EH (cell line): Measurements from ENCODE around the gene MYBPC2.
A peak's percentile ranks its signal among the peaks of the same experiment; 100 is the strongest.

ENCODE experiments used
- DNase-seq: peaks from one replicate; pipeline ENCODE4 v3.0.0-alpha.2; 2015; ENCODE audit warnings: low read depth

The MYBPC2 gene

DNA sequence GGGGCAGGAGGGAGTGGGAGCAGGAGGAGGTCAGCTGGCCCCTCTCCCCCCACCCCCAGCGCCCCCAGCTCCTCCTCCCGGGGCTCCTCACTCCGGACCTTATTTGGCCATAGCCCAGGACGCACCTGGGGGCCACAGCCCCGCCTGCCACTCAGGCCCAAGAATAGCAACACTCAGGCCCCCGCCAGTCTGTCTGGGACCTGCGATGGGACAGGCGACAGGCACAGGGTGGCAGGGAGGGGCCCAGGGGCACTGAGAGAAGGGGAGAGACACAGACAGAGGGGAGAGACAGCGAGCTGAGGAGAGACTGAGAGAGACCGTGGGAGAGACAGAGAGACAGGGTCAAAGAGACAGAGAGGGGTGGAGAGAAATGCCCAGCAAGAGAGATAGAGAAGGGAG is 68.1 kb downstream of the MYBPC2 start:
- DNase-seq, result no peak

DNA sequence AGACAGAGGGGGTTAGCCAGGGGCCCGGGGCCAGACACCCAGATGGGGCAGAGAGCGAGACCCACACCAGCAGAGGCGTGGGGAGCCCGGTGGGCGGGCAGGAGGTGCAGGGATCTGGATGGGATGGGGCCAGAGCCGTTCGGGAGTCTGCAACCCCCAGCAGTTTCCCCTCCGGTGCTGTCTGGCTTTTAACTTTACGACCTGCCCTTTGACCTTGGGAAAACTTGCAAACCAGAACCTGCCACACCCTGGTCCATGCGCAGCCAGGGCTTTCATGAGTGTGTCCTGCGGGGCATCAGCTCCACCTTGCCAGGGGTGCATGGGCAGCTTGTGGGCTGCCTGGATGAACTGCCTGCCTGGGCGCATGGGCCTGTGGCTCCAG is 68.5 kb downstream of the MYBPC2 start:
- DNase-seq, result no peak

DNA sequence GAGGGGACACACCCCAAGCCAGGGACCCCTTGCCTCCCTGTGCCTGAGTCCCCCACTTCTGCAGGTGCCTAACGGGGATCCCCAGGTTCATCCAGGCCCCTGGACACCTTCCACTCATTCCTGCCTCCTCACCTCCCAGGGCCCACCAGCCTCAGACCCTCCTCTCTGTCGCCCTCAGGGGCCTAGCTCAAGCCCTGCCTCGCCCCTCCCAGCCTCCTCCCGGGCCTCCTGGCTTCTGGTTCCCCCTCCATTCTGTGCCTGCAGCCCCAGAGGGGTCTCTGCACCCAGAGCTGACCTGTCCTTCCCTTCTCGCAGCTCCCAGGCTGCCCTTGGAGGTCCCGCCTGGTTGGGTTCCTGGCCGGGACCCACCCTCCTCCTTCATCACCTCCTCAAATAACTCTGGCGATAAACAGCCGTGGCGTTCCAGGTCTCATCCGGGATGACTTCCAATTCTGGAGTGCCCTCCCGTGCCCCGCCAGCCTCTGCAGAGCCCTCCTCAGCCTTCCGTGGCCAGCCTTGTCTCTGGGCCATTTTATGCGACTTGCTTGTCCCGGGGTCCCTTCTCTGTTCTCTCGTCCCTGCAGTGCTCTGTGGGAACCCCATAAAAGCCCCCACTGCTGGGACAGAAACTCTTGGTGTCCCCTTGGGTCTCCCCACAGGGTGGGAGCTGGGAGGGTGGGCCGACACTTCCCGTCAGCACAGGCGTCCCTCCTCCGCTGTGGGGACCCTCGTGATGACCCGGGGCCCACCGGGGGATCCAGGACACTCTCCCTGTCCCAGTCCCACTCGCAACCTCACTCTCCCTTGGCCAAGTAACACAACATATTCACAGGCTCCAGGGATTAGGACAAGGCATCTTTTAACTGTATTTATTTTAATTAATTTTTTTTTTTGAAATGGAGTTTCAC is 69.1 kb downstream of the MYBPC2 start:
- no peak for DNase-seq

DNA sequence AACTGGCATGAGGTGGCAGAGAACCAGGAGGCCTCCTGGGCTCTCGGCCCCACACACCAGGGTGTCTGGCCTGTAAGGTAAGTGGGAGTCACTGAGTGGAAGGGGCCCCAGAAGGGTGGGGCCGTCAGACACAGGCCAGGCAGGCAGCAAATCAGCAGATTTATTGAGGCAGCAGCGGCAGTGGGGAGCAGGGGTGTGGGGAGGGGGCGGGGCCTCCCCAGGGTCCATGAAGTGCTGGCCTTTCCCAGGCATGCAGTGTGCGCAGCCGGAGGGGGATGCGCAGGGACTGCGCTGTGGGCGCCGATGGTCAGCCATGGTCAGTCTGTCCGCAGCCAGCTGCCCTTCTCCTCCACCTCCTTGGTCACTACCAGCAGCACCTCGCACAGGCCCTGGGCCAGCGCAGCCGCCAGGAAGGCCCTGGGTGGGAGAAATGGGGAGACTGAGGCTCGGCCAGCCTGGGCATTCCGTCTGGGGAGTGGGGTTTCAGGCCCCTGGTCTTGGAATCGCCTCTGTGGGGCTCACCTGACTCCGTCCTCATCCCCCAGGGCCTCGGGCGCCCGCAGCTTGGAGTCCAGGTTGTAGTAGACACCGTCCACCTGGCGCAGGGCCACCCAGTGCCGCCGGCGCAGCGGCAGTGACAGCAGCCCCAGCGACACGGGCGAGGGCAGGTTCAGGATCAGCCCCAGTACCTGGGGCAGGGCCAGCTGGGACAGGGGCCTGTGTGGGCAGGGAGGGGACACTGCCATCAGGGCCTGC is 73.3 kb downstream of the MYBPC2 start:
- DNase-seq, result no peak

GRCh38 chr19:50506700-50507099 is 74.0 kb downstream of the MYBPC2 start:
- DNase-seq, result no peak

GRCh38 chr19:50507376-50507775 is 74.7 kb downstream of the MYBPC2 start:
- DNase-seq, result no peak

- no peak for DNase-seq
Measured at GRCh38 chr19:50508843-50509190, 76.1 kb downstream of the MYBPC2 start.

DNA sequence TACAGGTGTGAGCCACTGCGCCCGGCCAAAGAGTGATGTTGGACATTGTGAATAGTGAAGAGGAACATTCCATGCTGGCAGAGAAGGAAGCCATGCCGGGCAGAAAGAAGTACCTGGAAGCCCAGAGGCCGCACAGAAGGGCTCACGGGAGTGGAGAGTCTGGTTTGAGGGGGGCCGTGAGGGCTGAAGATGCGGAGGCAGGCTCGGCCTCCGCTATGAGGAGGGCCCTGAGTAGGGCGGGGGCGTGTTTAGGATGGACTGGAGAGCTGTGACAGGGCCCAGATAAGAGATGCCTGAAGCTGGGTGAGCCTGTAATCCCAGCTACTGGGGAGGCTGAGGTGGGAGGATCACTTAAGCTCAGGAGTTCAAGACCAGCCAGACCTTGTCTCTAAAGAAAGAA is 76.7 kb downstream of the MYBPC2 start:
- DNase-seq, result no peak

DNA sequence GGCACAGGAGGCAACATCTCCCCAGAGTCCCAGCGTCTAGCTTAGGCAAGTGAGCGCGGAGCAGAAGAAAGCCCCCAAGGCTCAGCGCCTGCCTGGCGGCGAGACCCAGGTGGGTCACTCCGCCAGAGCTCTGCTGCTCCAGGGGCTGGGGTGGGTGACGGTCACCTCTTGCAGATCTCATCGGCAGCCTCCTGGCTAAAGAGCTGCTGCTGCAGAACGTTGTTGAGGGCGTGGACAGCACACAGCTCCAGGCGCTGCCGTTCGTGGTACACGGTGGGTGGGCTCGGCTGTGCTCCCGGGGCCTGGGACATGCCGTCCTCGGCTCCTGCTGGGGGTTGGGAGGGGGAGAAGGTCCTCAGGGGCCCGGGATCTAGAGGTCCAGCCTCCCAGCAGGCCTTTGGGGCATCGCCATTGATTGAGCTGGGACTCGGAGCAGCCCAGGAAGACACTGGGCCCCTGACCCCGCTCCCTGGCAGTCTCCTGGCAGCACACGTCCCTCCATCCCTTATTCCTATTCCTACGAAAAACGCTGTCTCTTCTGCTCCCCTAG is 77.5 kb downstream of the MYBPC2 start:
- peak; percentile 16 for DNase-seq

GRCh38 chr19:50510700-50511068 is 78.0 kb downstream of the MYBPC2 start:
- no peak for DNase-seq

- DNase-seq, result peak; percentile 99
Measured at GRCh38 chr19:50511069-50511822, 78.6 kb downstream of the MYBPC2 start, which contains the start of gene JOSD2. TSS of gene JOSD2 (minus strand) at chr19:50511191. CDS start at chr19:50510431, 760 bp downstream.

DNA sequence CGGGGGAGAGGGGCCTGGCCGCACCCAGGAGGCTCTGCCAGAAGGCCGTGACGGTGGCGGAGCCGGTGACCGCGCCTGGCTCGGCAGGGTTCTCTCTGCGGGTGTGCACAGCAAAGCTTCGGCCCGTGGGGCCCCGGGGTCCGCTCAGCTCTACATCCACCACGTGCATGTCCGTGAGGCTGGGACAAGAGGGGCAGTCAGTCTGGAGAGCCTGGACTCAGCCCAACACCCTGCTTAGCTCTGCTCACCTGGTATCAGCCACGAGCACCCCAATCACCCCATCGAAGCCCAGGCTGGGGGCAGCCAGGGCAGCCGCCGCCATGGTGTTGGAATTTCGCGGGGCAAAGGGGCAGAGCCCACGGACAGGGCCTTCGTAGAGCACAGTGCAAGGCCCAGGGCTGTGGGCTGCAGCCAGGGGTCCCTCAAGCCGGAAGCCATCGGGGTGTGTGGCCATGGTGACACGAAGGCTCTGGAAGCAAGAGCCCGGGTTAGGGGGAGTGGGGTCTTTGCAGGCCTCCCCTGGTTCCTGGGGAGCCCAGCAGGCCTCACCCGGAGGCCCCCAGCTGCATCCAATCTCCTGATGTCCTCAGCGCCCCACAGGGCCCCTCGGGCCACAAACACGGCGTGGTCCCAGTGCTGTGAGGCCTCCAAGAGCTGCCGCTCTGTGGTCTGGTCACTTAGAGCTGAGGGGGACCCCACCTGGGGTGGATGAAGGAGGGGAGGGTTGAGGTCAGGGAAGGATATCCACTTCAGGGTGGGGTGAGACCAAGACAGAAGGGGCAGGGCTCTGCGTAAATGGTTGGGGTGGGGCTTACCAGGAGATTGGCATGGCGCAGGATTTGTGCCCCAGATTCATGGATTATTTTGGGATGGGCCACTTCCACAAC is 79.7 kb downstream of the MYBPC2 start:
- DNase-seq, result no peak

DNA sequence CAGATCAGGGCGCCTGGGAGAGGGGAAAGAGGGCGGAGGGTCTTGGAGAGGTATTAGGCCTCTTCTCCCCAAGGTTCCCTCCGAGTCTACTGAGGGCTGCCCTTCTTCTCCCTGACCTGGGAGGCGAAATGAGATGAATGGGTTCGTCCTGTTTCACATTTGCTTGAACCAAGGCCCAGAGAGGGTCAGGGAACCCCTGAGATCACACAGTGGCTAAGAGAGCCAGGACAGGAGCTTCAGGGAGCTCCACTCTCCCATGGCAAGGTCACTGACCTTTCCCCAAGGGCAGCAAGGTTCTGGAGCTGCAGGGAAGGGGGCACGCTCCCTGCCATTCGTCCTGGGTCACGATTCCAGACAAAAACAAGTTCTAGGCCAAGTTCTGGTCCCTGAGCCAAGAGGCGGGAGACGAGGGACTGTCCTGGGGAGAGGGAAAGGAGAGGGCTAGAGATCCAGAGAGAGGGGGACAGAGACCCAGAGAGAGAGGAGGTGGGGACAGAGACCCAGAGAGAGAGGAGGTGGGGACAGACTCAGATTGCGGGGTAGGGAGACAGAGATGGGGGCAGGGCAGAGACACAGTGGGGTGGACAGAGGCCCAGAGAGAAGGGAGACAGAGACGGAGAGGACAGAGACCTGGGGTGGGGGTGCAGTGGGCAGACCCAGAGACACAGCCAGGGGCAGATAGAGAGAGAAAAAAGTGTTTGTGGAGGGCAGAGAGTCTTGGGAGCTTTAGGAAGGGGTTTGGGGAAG is 80.5 kb downstream of the MYBPC2 start:
- DNase-seq, result no peak

DNA sequence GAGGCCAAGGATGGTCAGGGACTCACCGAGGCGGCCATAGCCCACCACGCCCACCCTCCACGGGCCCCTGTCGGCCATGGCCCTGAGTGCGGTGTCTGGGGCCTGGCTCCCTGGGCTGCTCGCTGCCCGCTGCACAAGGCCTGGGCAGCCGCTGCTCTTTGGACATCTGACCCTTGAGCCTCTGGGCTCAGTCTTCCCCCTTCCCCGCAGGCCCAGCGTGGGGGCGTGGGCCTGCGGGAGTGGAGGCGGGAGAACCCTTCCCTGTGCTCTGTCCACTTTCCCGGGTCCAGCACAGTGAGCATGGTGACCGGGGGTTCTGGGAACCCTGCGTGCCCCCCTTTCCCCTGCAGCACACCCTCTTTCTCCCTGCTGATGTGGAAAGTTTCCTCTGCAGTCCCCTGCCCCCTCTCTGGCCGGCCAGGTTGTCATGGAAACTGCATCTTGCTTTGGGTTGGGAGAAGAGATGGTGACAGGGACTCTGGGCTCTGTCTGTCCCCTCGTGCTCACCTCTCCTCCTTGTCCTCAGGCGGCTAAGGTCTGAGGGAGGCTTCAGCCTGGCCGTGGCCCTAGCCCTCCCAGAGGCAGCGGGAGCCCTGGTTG is 81.2 kb downstream of the MYBPC2 start, which contains the start of gene ASPDH:
TSS of gene ASPDH (minus strand) at position 168 of the 600 bp plus-strand sequence. CDS start at position 78, 90 bp downstream.
- DNase-seq, result no peak

DNA sequence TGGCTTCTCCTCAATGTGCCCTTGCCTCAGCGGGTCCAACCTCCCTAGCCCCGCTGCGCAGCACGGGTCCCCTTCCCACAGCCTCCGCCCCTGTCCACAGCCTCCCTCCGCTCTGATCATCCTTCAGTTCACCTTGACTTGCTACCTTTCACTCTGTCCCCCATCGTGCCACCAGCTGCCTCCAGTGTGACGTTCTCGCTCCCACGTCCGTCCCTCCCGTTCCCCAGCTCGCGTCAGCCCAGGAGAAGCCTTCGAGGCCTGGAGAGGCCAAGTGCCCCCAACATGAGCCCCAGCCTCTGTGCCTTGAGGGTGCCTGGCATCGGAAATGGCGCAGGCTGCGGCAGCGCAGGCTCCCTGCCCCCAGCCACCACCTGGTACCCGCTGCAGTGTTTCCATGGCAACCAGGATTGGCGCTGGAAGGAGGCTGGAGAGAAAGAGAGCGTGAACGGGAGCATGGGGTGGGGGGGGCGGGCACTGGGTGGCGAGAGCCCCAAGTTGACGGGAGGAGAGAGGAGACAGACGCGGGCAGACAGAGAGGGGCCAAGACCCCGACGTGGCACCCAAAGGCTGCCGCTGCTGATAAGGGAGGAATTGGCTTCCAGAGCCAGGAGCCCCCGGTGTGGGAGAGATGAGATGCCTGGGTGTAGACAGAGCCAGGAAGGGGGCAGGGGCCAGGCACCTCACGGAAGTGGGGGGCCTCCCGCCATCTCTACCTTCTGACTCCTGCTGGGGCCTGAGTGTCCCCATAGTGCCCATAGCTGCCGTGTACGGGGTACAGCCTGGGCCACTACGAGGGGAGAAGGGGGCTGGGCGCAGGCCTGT is 81.9 kb downstream of the MYBPC2 start:
- no peak for DNase-seq

GRCh38 chr19:50515168-50515561 is 82.5 kb downstream of the MYBPC2 start:
- no peak for DNase-seq
